K562 (cell line): Measurements from ENCODE around the gene TMEM14C. TPM values are rescaled to one million over a fixed set of nuclear protein-coding genes. Genes with fewer than 3 reads are reported as not detected.

Experiments
- ATF1 ChIP-seq, 2 experiments: fragments of 450-650 bp in 1 of 2; IDR thresholded peaks; 2 replicates each; pipeline ENCODE4 v1.6.1; 2016; ENCODE audit warnings: missing compliant biosample characterization in 1 of 2, missing genetic modification characterization in 1 of 2
- ETV6 ChIP-seq, 3 experiments: fragments of 150-350 bp in 1 of 3; sonication (generic) in 1 of 3; formaldehyde crosslinking in 1 of 3; IDR thresholded peaks; 2 replicates each; pipeline versions ENCODE4 v1.6.1 to v1.8.0; 2014 to 2022; ENCODE audit warnings: borderline replicate concordance in 2 of 3, low read depth in 2 of 3, antibody characterized with exemption in 1 of 3, low read length in 1 of 3, mild to moderate bottlenecking in 1 of 3, missing genetic modification reagents in 1 of 3
- EWSR1 ChIP-seq: fragments of 450-650 bp; IDR thresholded peaks from 2 replicates; pipeline ENCODE4 v1.6.1; 2018; ENCODE audit warnings: borderline replicate concordance, mild to moderate bottlenecking, low read depth, moderate library complexity; ENCODE audit not compliant: partially characterized antibody
- KDM2B ChIP-seq: fragments of 250-450 bp; sonication (Bioruptor Pico); IDR thresholded peaks from 2 replicates; pipeline ENCODE4 v1.8.0; 2021; ENCODE audit warnings: mild to moderate bottlenecking, moderate library complexity
- KDM5B ChIP-seq: fragments of 200-600 bp; sonication (generic); IDR thresholded peaks from 2 replicates; pipeline ENCODE4 v1.6.1; 2012; ENCODE audit warnings: low read depth, mild to moderate bottlenecking, moderate library complexity, low read length, control low read depth, inconsistent platforms; ENCODE audit not compliant: insufficient replicate concordance
- KHSRP ChIP-seq: fragments of 450-650 bp; IDR thresholded peaks from 2 replicates; pipeline ENCODE4 v1.6.1; 2017
- MAFK ChIP-seq: IDR thresholded peaks from 2 replicates; pipeline ENCODE4 v1.6.1; 2011; ENCODE audit warnings: low read length, improper control_type of control experiment
- MIER1 ChIP-seq: fragments of 450-650 bp; IDR thresholded peaks from 2 replicates; pipeline ENCODE4 v1.6.1; 2016; ENCODE audit warnings: antibody characterized with exemption, mild to moderate bottlenecking, low read depth
- MYBL2 ChIP-seq, 2 experiments: fragments of 450-650 bp in 1 of 2; sonication (generic) in 1 of 2; formaldehyde crosslinking in 1 of 2; IDR thresholded peaks; 2 replicates each; pipeline versions ENCODE4 v1.6.1 to v1.8.1; 2017 to 2022; ENCODE audit warnings: borderline replicate concordance in 1 of 2, inconsistent platforms in 1 of 2, low read depth in 1 of 2, mild to moderate bottlenecking in 1 of 2, missing genetic modification reagents in 1 of 2, moderate library complexity in 1 of 2
- PCBP2 ChIP-seq: fragments of 200-400 bp; formaldehyde crosslinking; IDR thresholded peaks from 2 replicates; pipeline ENCODE4 v1.6.1; 2018; ENCODE audit warnings: low read length, low read depth, mild to moderate bottlenecking, moderate library complexity; ENCODE audit not compliant: poor library complexity, severe bottlenecking
- PHF20 ChIP-seq: fragments of 450-650 bp; IDR thresholded peaks from 2 replicates; pipeline ENCODE4 v1.6.1; 2018; ENCODE audit not compliant: partially characterized antibody
- RBM14 ChIP-seq: fragments of 200-400 bp; formaldehyde crosslinking; IDR thresholded peaks from 2 replicates; pipeline ENCODE4 v1.6.1; 2018; ENCODE audit warnings: low read depth, mild to moderate bottlenecking, low read length, moderate library complexity, borderline replicate concordance; ENCODE audit not compliant: insufficient read depth
- RFX7 ChIP-seq: fragments of 250-450 bp; sonication (Bioruptor Pico); IDR thresholded peaks from 2 replicates; pipeline ENCODE4 v1.5.1; 2021; ENCODE audit warnings: mild to moderate bottlenecking
- SMARCA4 ChIP-seq: fragments of 450-650 bp; IDR thresholded peaks from 2 replicates; pipeline ENCODE4 v1.6.1; 2016
- SMARCA5 ChIP-seq: fragments of 450-650 bp; IDR thresholded peaks from 2 replicates; pipeline ENCODE4 v1.6.1; 2016
- STAG1 ChIP-seq: sonication (generic); formaldehyde crosslinking; IDR thresholded peaks from 2 replicates; pipeline ENCODE4 v1.5.0; 2020; ENCODE audit warnings: missing genetic modification reagents, borderline replicate concordance
- STAT5A ChIP-seq: IDR thresholded peaks from 2 replicates; pipeline ENCODE4 v1.6.1; 2012; ENCODE audit warnings: low read length, inconsistent platforms, borderline replicate concordance
- TOE1 ChIP-seq, 2 experiments: fragments of 450-650 bp in 1 of 2; sonication (generic) in 1 of 2; formaldehyde crosslinking in 1 of 2; IDR thresholded peaks; 2 replicates each; pipeline versions ENCODE4 v1.7.1 to v1.8.0; 2016 to 2022; ENCODE audit warnings: borderline replicate concordance in 2 of 2, mild to moderate bottlenecking in 2 of 2, antibody characterized with exemption in 1 of 2, inconsistent platforms in 1 of 2, low read depth in 1 of 2, missing genetic modification reagents in 1 of 2, moderate library complexity in 1 of 2
- XRCC3 ChIP-seq: fragments of 450-650 bp; IDR thresholded peaks from 2 replicates; pipeline ENCODE4 v1.6.1; 2017; ENCODE audit warnings: mild to moderate bottlenecking, moderate library complexity
- ZBTB2 ChIP-seq: fragments of 450-650 bp; IDR thresholded peaks from 2 replicates; pipeline ENCODE4 v1.6.1; 2016; ENCODE audit warnings: antibody characterized with exemption
- ZBTB7A ChIP-seq: IDR thresholded peaks from 2 replicates; pipeline ENCODE4 v1.6.1; 2011; ENCODE audit warnings: low read depth, mild to moderate bottlenecking, low read length, moderate library complexity, borderline replicate concordance; ENCODE audit not compliant: control insufficient read depth
- ZNF699 ChIP-seq: fragments of 250-450 bp; sonication (Bioruptor Pico); IDR thresholded peaks from 2 replicates; pipeline ENCODE4 v1.8.0; 2021; ENCODE audit warnings: mild to moderate bottlenecking, moderate library complexity; ENCODE audit not compliant: insufficient replicate concordance
- ZZZ3 ChIP-seq: fragments of 450-650 bp; IDR thresholded peaks from 2 replicates; pipeline ENCODE4 v1.6.1; 2016; ENCODE audit warnings: antibody characterized with exemption, mild to moderate bottlenecking, moderate library complexity
- polyA plus RNA-seq, 8 experiments: library from polyadenylated mRNA; depleted of rRNA in 4 of 8; stranded (reverse) in 5 of 8; unstranded in 3 of 8; fragments of >200 nt; fragmentation: Nextera tagmentation in 2 of 8; fragmentation: Illumina TruSeq in 1 of 8; extraction: Ambion mirVana in 2 of 8; extraction: Trizol in 1 of 8; gene quantifications; 2 replicates each; pipeline versions ENCODE4 v1.2.1 to v1.2.3, GENCODE V29; 2011 to 2014; ENCODE audit warnings: inconsistent platforms in 1 of 8, missing spikeins in 1 of 8
- total RNA-seq, 7 experiments: library from RNA; depleted of rRNA in 6 of 7; stranded (reverse); fragments of >200 nt in 6 of 7; fragmentation: Illumina TruSeq in 2 of 7; extraction: Trizol in 2 of 7; gene quantifications; 2 replicates each; pipeline versions ENCODE4 v1.2.1 to v1.2.3, GENCODE V29; 2011 to 2021; ENCODE audit warnings: low replicate concordance in 1 of 7
- TF ChIP-seq, protein P1 (sequence below), 2 experiments: fragments of 450-650 bp in 1 of 2; sonication (generic) in 1 of 2; formaldehyde crosslinking; conservative IDR thresholded peaks; 2 replicates each; pipeline versions ENCODE4 v1.4.0 to v1.8.1; 2020 to 2022; ENCODE audit warnings: mild to moderate bottlenecking in 1 of 2, missing genetic modification reagents in 1 of 2
- TF ChIP-seq, protein P2 (sequence below): fragments of 250-450 bp; sonication (Bioruptor Pico); IDR thresholded peaks from 2 replicates; pipeline ENCODE4 v1.8.0; 2022; ENCODE audit warnings: inconsistent platforms, mild to moderate bottlenecking, moderate library complexity, borderline replicate concordance

The TMEM14C gene
- total and polyA plus RNA-seq, 9 of the 15 experiments (the other 6 are each of a cell fraction or from before 2014, with no cell fraction given) = 151 to 496 (median 263) TPM

- TF ChIP-seq, protein P1, sequence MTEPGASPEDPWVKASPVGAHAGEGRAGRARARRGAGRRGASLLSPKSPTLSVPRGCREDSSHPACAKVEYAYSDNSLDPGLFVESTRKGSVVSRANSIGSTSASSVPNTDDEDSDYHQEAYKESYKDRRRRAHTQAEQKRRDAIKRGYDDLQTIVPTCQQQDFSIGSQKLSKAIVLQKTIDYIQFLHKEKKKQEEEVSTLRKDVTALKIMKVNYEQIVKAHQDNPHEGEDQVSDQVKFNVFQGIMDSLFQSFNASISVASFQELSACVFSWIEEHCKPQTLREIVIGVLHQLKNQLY (CRISPR knock-in tag; conservative IDR thresholded peaks at IDR 0.05) = no peak
- TF ChIP-seq ZBTB7A (peak; percentile 87), MYBL2 (IDR thresholded peaks at IDR 0.05; ENCODE audit: low read depth) (no peak), MYBL2 (CRISPR knock-in tag; IDR thresholded peaks at IDR 0.05; ENCODE audit: borderline replicate concordance) (no peak), ETV6 (IDR thresholded peaks at IDR 0.05; ENCODE audit: borderline replicate concordance in 1 of 2, low read depth in 2 of 2, low read length in 1 of 2) (no peak), ETV6 (CRISPR knock-in tag; IDR thresholded peaks at IDR 0.05; ENCODE audit: borderline replicate concordance) (no peak), XRCC3 (no peak), ZZZ3 (no peak), SMARCA5 (no peak), STAT5A (peak; percentile 69; the same call in 1 of the 2 replicates), KDM2B (CRISPR knock-in tag) (no peak), SMARCA4 (peak; percentile 42; the same call in 1 of the 2 replicates), RFX7 (CRISPR knock-in tag) (no peak), EWSR1 (no peak), MIER1 (no peak), ZNF699 (no peak), TOE1 (IDR thresholded peaks at IDR 0.05; ENCODE audit: borderline replicate concordance) (no peak), TOE1 (CRISPR knock-in tag; IDR thresholded peaks at IDR 0.05; ENCODE audit: borderline replicate concordance, low read depth) (no peak), PHF20 (no peak), STAG1 (no peak), ZBTB2 (no peak), ATF1 (CRISPR knock-in tag; IDR thresholded peaks at IDR 0.05) (no peak), ATF1 (tag; IDR thresholded peaks at IDR 0.05) (no peak), KHSRP (no peak), PCBP2 (no peak), MAFK (no peak), RBM14 (no peak), KDM5B (no peak)
- TF ChIP-seq, protein P2, sequence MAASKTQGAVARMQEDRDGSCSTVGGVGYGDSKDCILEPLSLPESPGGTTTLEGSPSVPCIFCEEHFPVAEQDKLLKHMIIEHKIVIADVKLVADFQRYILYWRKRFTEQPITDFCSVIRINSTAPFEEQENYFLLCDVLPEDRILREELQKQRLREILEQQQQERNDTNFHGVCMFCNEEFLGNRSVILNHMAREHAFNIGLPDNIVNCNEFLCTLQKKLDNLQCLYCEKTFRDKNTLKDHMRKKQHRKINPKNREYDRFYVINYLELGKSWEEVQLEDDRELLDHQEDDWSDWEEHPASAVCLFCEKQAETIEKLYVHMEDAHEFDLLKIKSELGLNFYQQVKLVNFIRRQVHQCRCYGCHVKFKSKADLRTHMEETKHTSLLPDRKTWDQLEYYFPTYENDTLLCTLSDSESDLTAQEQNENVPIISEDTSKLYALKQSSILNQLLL = no peak
Measured at GRCh38 chr6:10725044-10725443, 2.2 kb downstream of the TMEM14C start (continued).
